HepG2 (cell line): ENCODE data around the gene LMTK2. TPM values are rescaled to one million over a fixed set of nuclear protein-coding genes. Genes with fewer than 3 reads are reported as not detected.

Experiments
- BHLHE40 ChIP-seq: IDR thresholded peaks from 2 replicates; pipeline ENCODE4 v1.6.1; 2011; ENCODE audit warnings: low read length, improper control_type of control experiment
- FOXO1 ChIP-seq: sonication (generic); formaldehyde crosslinking; IDR thresholded peaks from 2 replicates; pipeline ENCODE4 v1.4.0; 2020; ENCODE audit warnings: missing genetic modification reagents
- MXI1 ChIP-seq: IDR thresholded peaks from 3 replicates; pipeline ENCODE4 v1.6.1; 2012; ENCODE audit warnings: low read depth, low read length, inconsistent platforms, borderline replicate concordance
- NFE2L2 ChIP-seq: fragments of 150-350 bp; IDR thresholded peaks from 2 replicates; pipeline ENCODE4 v1.6.1; 2014; ENCODE audit warnings: low read length
- REPIN1 ChIP-seq: sonication (generic); formaldehyde crosslinking; IDR thresholded peaks from 2 replicates; pipeline ENCODE4 v1.8.0; 2022; ENCODE audit warnings: missing genetic modification reagents, low read depth, mild to moderate bottlenecking, borderline replicate concordance
- SYNCRIP ChIP-seq: fragments of 200-400 bp; formaldehyde crosslinking; IDR thresholded peaks from 2 replicates; pipeline ENCODE4 v1.6.1; 2018; ENCODE audit warnings: mild to moderate bottlenecking, low read depth, low read length; ENCODE audit not compliant: insufficient read depth
- ZNF180 ChIP-seq: sonication (generic); formaldehyde crosslinking; IDR thresholded peaks from 2 replicates; pipeline ENCODE4 v1.4.0; 2020; ENCODE audit warnings: low read depth, missing genetic modification reagents, borderline replicate concordance
- ZNF430 ChIP-seq: sonication (generic); formaldehyde crosslinking; IDR thresholded peaks from 2 replicates; pipeline ENCODE4 v1.9.0; 2021; ENCODE audit warnings: mild to moderate bottlenecking, missing genetic modification reagents
- polyA plus RNA-seq, 8 experiments: library from polyadenylated mRNA; depleted of rRNA in 3 of 8; stranded (reverse) in 7 of 8; unstranded in 1 of 8; fragments of >200 nt; fragmentation: Illumina TruSeq in 4 of 8; extraction: Trizol in 4 of 8; gene quantifications; 2 replicates each; pipeline versions ENCODE4 v1.2.1 to v1.2.3, GENCODE V29; 2011 to 2016; ENCODE audit warnings: low read depth in 4 of 8, missing spikeins in 1 of 8, mixed read lengths in 1 of 8; ENCODE audit not compliant: insufficient read depth in 1 of 8
- total RNA-seq, 5 experiments: library from RNA; depleted of rRNA; stranded (reverse); fragments of >200 nt; fragmentation: Illumina TruSeq; extraction: Trizol; gene quantifications; 2 replicates each; pipeline ENCODE4 v1.2.3, GENCODE V29; 2016; ENCODE audit warnings: low read depth in 1 of 5
- TF ChIP-seq, protein P1 (sequence below), 2 experiments: fragments of 450-650 bp in 1 of 2; sonication (generic) in 1 of 2; formaldehyde crosslinking in 1 of 2; IDR thresholded peaks; 2 replicates each; pipeline versions ENCODE4 v1.6.1 to v1.8.0; 2016 to 2022; ENCODE audit warnings: antibody characterized with exemption in 1 of 2, mild to moderate bottlenecking in 1 of 2, missing genetic modification reagents in 1 of 2
- TF ChIP-seq, protein P2 (sequence below): sonication (generic); formaldehyde crosslinking; IDR thresholded peaks from 2 replicates; pipeline ENCODE4 v1.4.0; 2020; ENCODE audit warnings: missing genetic modification reagents

The LMTK2 gene
- total and polyA plus RNA-seq, 2 of the 13 experiments (the other 11 are each of a cell fraction or from before 2014, with no cell fraction given) = 9.5 to 11.7 TPM

DNA sequence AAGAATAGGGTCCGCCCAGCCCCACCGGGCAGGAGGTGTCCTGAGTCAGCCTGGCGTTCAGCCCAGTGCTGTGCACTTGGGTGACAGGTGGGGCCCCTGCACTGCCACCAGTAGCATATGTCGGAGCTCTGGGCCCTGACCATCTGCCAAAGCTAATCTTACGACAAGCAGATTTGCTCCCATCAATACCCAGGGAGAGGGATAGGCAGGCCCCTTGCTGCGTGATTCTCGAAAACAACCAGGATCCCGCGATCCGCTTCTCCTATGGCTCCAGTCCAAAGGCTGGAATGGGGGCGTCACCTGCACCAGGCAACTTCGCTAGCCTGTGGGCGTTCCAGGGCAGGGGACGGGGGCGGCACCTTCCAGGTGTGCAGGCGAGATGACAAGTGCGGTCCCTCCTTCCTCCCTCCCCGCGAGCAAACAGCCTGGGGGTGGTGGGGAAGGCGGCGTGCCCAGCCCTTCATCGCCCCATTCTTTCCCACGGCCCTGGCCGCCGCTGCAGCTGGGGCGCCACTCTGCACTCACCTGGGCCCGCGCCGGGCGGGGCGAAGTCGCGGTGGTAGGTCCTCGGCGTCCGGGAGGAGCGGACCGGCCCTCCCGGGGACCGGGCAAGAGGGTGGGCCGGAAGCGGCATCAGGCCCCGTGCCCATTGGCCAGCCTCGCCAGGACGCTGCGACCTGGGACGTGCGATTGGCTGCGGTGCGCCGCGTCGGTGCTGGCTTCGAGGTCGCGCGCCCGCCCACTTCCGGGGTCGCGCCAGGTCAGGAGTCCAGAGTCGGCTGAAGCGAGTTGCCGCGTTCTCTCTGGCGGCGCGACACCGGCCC is 145.2 kb downstream of the LMTK2 start, which contains the start of gene TECPR1 (continued):
- TF ChIP-seq, protein P1, sequence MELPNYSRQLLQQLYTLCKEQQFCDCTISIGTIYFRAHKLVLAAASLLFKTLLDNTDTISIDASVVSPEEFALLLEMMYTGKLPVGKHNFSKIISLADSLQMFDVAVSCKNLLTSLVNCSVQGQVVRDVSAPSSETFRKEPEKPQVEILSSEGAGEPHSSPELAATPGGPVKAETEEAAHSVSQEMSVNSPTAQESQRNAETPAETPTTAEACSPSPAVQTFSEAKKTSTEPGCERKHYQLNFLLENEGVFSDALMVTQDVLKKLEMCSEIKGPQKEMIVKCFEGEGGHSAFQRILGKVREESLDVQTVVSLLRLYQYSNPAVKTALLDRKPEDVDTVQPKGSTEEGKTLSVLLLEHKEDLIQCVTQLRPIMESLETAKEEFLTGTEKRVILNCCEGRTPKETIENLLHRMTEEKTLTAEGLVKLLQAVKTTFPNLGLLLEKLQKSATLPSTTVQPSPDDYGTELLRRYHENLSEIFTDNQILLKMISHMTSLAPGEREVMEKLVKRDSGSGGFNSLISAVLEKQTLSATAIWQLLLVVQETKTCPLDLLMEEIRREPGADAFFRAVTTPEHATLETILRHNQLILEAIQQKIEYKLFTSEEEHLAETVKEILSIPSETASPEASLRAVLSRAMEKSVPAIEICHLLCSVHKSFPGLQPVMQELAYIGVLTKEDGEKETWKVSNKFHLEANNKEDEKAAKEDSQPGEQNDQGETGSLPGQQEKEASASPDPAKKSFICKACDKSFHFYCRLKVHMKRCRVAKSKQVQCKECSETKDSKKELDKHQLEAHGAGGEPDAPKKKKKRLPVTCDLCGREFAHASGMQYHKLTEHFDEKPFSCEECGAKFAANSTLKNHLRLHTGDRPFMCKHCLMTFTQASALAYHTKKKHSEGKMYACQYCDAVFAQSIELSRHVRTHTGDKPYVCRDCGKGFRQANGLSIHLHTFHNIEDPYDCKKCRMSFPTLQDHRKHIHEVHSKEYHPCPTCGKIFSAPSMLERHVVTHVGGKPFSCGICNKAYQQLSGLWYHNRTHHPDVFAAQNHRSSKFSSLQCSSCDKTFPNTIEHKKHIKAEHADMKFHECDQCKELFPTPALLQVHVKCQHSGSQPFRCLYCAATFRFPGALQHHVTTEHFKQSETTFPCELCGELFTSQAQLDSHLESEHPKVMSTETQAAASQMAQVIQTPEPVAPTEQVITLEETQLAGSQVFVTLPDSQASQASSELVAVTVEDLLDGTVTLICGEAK (IDR thresholded peaks at IDR 0.05) = peak; percentile 35; the same call in 1 of the 2 replicates
- TF ChIP-seq, protein P1 (CRISPR knock-in tag; IDR thresholded peaks at IDR 0.05) = no peak; the same call in 1 of the 2 replicates
- TF ChIP-seq SYNCRIP (no peak), FOXO1 (CRISPR knock-in tag) (no peak), REPIN1 (no peak), NFE2L2 (no peak), BHLHE40 (no peak), ZNF180 (CRISPR knock-in tag) (no peak), MXI1 (peak; percentile 39; the same call in 1 of the 3 replicates), ZNF430 (no peak; the same call in 1 of the 2 replicates)
- TF ChIP-seq, protein P2, sequence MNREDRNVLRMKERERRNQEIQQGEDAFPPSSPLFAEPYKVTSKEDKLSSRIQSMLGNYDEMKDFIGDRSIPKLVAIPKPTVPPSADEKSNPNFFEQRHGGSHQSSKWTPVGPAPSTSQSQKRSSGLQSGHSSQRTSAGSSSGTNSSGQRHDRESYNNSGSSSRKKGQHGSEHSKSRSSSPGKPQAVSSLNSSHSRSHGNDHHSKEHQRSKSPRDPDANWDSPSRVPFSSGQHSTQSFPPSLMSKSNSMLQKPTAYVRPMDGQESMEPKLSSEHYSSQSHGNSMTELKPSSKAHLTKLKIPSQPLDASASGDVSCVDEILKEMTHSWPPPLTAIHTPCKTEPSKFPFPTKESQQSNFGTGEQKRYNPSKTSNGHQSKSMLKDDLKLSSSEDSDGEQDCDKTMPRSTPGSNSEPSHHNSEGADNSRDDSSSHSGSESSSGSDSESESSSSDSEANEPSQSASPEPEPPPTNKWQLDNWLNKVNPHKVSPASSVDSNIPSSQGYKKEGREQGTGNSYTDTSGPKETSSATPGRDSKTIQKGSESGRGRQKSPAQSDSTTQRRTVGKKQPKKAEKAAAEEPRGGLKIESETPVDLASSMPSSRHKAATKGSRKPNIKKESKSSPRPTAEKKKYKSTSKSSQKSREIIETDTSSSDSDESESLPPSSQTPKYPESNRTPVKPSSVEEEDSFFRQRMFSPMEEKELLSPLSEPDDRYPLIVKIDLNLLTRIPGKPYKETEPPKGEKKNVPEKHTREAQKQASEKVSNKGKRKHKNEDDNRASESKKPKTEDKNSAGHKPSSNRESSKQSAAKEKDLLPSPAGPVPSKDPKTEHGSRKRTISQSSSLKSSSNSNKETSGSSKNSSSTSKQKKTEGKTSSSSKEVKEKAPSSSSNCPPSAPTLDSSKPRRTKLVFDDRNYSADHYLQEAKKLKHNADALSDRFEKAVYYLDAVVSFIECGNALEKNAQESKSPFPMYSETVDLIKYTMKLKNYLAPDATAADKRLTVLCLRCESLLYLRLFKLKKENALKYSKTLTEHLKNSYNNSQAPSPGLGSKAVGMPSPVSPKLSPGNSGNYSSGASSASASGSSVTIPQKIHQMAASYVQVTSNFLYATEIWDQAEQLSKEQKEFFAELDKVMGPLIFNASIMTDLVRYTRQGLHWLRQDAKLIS = no peak; the same call in 1 of the 2 replicates
